Fibroblast of the aortic adventitia (primary cell): ENCODE measurements around the gene EXOSC10. TPM values are rescaled to one million over a fixed set of nuclear protein-coding genes. Genes with fewer than 3 reads are reported as not detected.

ENCODE experiments used
- DNase-seq: peaks from one replicate; pipeline ENCODE4 v3.0.0-alpha.2; 2010; ENCODE audit warnings: low read depth
- H3K4me3 ChIP-seq: 2 replicates; pipeline ENCODE4 v1.5.1; 2011; ENCODE audit warnings: low read depth, mild to moderate bottlenecking, control low read depth, low read length, moderate library complexity
- CTCF ChIP-seq: IDR thresholded peaks from 2 replicates; pipeline ENCODE4 v1.5.1; 2011; ENCODE audit warnings: mild to moderate bottlenecking, low read length, control low read depth, inconsistent platforms; ENCODE audit not compliant: insufficient read depth
- total RNA-seq: library from RNA; depleted of rRNA; stranded (reverse); fragments of >200 nt; gene quantifications from 2 replicates; pipeline ENCODE4 v1.2.3, GENCODE V29; 2012; ENCODE audit warnings: low replicate concordance

Gene EXOSC10
- total RNA-seq, 1 donor = 63.6 TPM

- no peak overlapping the region for H3K4me3 ChIP-seq
- no peak for DNase-seq
- no peak for TF ChIP-seq CTCF
Measured at GRCh38 chr1:11131816-11132215, 32.1 kb upstream of the EXOSC10 start.

GRCh38 chr1:11130406-11130805 is 30.7 kb upstream of the EXOSC10 start:
- H3K4me3 ChIP-seq = no peak overlapping the region
- no peak for TF ChIP-seq CTCF
- DNase-seq = no peak

- TF ChIP-seq CTCF = no peak
- no peak overlapping the region for H3K4me3 ChIP-seq
- DNase-seq = no peak
Measured at GRCh38 chr1:11129649-11130390, 30.2 kb upstream of the EXOSC10 start.

GRCh38 chr1:11126569-11126968 is 26.9 kb upstream of the EXOSC10 start:
- H3K4me3 ChIP-seq = no peak overlapping the region
- no peak for TF ChIP-seq CTCF
- DNase-seq = no peak

GRCh38 chr1:11125931-11126330 is 26.3 kb upstream of the EXOSC10 start:
- DNase-seq = no peak
- no peak overlapping the region for H3K4me3 ChIP-seq
- no peak for TF ChIP-seq CTCF

- TF ChIP-seq CTCF = no peak
- DNase-seq = no peak
- no peak overlapping the region for H3K4me3 ChIP-seq
Measured at GRCh38 chr1:11124965-11125364, 25.3 kb upstream of the EXOSC10 start.

- no peak for DNase-seq
- no peak overlapping the region for H3K4me3 ChIP-seq
- TF ChIP-seq CTCF = no peak
Measured at GRCh38 chr1:11116318-11116717, 16.6 kb upstream of the EXOSC10 start.
